GM18502 (cell line): ENCODE measurements around the gene PDE12.

Experiments
- ATAC-seq: cut with Tn5 transposase; IDR thresholded peaks from one replicate; pipeline ENCODE4 v1.9.1; 2021; ENCODE audit warnings: mild to moderate bottlenecking; ENCODE audit not compliant: unreplicated experiment, poor library complexity

The PDE12 gene

GRCh38 chr3:57555738-57556458 is at the start of gene PDE12:
Gene PDE12, plus strand, starts transcription at chr3:57556274. Its CDS starts 106 bp downstream, at chr3:57556380.
- peak; percentile 88 for ATAC-seq

GRCh38 chr3:57512166-57512565 is 43.9 kb upstream of the PDE12 start:
- no peak for ATAC-seq

GRCh38 chr3:57518276-57518915 is 37.7 kb upstream of the PDE12 start:
- no peak for ATAC-seq

- ATAC-seq = no peak
Observed at GRCh38 chr3:57530071-57530608, 25.9 kb upstream of the PDE12 start.

- ATAC-seq = no peak
Observed at GRCh38 chr3:57538465-57538864, 17.6 kb upstream of the PDE12 start.

GRCh38 chr3:57544181-57545125 is 11.6 kb upstream of the PDE12 start, which contains the start of gene DNAH12:
Gene DNAH12, minus strand, starts transcription at chr3:57544344. Its CDS starts 1,474 bp downstream, at chr3:57542870.
- no peak for ATAC-seq

GRCh38 chr3:57545636-57546268 is 10.3 kb upstream of the PDE12 start:
- no peak for ATAC-seq

GRCh38 chr3:57546616-57547015 is 9.5 kb upstream of the PDE12 start:
- ATAC-seq = no peak

GRCh38 chr3:57555306-57555705 is 768 bp upstream of the PDE12 start:
- ATAC-seq = no peak

- peak; percentile 38 for ATAC-seq
Observed at GRCh38 chr3:57556459-57557084, 498 bp downstream of the PDE12 start.

- ATAC-seq = peak; percentile 21
Observed at GRCh38 chr3:57557085-57557537, 1.0 kb downstream of the PDE12 start.

- no peak for ATAC-seq
Observed at GRCh38 chr3:57559526-57559925, 3.5 kb downstream of the PDE12 start.

GRCh38 chr3:57569859-57570450 is 13.9 kb downstream of the PDE12 start:
- no peak for ATAC-seq

- no peak for ATAC-seq
Observed at GRCh38 chr3:57570878-57571277, 14.8 kb downstream of the PDE12 start.

GRCh38 chr3:57572096-57572495 is 16.0 kb downstream of the PDE12 start:
- no peak for ATAC-seq

GRCh38 chr3:57575966-57576626 is 20.0 kb downstream of the PDE12 start:
- ATAC-seq = no peak

- no peak for ATAC-seq
Observed at GRCh38 chr3:57577801-57578200, 21.7 kb downstream of the PDE12 start.

GRCh38 chr3:57582474-57583168 is 26.5 kb downstream of the PDE12 start:
- no peak for ATAC-seq
